OCI-LY1 (cell line): ENCODE data around the gene ANGPTL7.

Experiments
- EZH2 ChIP-seq: fragments of 200-600 bp; sonication (generic), shearing (Covaris generic); IDR thresholded peaks from 2 replicates; pipeline ENCODE4 v1.8.0; 2017; ENCODE audit warnings: borderline replicate concordance, mixed run types, mild to moderate bottlenecking, antibody characterized with exemption, low read length, moderate library complexity, mixed read lengths
- TF ChIP-seq, protein P1 (sequence below): fragments of 200-600 bp; sonication (generic), shearing (Covaris generic); IDR thresholded peaks from 2 replicates; pipeline ENCODE4 v1.5.1; 2017; ENCODE audit warnings: mild to moderate bottlenecking, antibody characterized with exemption, low read length, moderate library complexity, mixed read lengths

- TF ChIP-seq, protein P1, sequence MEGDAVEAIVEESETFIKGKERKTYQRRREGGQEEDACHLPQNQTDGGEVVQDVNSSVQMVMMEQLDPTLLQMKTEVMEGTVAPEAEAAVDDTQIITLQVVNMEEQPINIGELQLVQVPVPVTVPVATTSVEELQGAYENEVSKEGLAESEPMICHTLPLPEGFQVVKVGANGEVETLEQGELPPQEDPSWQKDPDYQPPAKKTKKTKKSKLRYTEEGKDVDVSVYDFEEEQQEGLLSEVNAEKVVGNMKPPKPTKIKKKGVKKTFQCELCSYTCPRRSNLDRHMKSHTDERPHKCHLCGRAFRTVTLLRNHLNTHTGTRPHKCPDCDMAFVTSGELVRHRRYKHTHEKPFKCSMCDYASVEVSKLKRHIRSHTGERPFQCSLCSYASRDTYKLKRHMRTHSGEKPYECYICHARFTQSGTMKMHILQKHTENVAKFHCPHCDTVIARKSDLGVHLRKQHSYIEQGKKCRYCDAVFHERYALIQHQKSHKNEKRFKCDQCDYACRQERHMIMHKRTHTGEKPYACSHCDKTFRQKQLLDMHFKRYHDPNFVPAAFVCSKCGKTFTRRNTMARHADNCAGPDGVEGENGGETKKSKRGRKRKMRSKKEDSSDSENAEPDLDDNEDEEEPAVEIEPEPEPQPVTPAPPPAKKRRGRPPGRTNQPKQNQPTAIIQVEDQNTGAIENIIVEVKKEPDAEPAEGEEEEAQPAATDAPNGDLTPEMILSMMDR: no peak
- no peak for TF ChIP-seq EZH2
These were observed 22.9 kb downstream of the ANGPTL7 start for GRCh38 chr1:11211925-11212587.
